GM12892 (cell line): ENCODE data around the gene CPLANE1.

Source experiments
- POLR2A ChIP-seq: IDR thresholded peaks from 2 replicates; pipeline ENCODE4 v1.6.1; 2011; ENCODE audit warnings: low read depth, low read length, control low read depth
- POLR2AphosphoS5 ChIP-seq: IDR thresholded peaks from 2 replicates; pipeline ENCODE4 v1.6.1; 2011; ENCODE audit warnings: low read depth, low read length, control low read depth
- TAF1 ChIP-seq: IDR thresholded peaks from 2 replicates; pipeline ENCODE4 v1.6.1; 2011; ENCODE audit warnings: low read depth, mild to moderate bottlenecking, control low read depth, low read length, borderline replicate concordance

GRCh38 chr5:37071901-37072581 lies 177.1 kb downstream of the CPLANE1 start:
- TF ChIP-seq TAF1 (no peak), POLR2A (no peak), POLR2AphosphoS5 (no peak)
